Measurements from ENCODE around the gene C4orf33.
"Not testable (repeated sequence)": the region's sequence is repeated elsewhere in the genome, so short reads cannot be mapped to it uniquely, and the experiment has no call there.

The C4orf33 gene, protein sequence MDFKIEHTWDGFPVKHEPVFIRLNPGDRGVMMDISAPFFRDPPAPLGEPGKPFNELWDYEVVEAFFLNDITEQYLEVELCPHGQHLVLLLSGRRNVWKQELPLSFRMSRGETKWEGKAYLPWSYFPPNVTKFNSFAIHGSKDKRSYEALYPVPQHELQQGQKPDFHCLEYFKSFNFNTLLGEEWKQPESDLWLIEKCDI

DNA sequence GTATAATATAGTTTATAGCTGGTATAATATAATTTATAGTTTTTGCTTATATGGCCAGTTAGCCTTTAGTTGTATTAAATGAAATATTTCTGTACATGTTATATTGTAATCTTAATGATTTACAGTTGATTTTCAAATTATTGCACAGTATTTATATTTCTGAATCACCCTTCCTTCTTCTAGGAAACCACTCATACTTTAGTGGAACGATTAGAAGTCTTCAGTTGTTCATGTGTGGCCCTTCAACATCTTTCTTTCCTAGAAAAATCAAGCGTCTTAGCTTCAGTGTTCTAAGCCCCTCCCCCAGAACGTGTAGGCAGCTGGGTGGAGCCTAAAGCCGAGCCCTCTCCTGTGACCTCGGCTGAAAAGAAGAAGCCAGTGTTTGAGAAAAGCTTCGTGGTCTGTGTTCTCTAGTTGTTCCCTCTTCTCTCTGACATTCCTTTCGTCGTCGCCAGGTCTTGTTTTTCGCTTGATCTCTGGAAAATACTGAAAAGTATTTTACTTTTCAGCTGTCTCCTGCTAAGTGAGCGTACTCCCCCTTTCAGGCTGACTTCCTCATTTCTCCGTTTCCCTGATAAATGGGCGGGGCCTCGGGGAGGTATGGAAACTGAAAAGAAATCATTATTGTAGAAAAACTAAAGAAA lies at the start of gene C4orf33:
Gene C4orf33 (plus strand): TSS at position 342 of the 644 bp plus-strand sequence. CDS start 6,459 bp downstream, outside the sequence.
- DNase-seq (ENCODE audit: low read depth in 4 of 4, low spot score in 1 of 4), result peak; percentile 51 to 61 (median 56)

DNA sequence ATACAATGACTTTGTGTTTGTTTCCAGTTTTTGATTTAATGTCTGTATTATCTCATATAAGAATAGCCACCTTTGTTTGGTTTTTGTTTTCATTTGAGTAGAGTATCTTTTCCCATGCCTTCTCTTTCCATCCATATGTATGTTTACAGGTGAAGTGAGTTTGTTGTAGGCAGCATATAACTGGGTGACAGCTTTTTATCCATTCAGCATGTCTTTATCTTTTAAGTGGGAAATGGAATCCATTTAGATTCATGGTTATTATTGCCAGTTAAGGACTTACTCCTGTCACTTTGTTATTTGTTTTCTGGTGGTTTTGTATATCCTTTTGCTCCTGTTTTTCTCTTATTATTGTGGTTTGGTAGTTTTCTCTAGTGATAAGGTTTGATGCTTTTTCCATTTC lies 36.9 kb upstream of the C4orf33 start:
- no peak for DNase-seq (ENCODE audit: low read depth in 4 of 4, low spot score in 1 of 4)

DNA sequence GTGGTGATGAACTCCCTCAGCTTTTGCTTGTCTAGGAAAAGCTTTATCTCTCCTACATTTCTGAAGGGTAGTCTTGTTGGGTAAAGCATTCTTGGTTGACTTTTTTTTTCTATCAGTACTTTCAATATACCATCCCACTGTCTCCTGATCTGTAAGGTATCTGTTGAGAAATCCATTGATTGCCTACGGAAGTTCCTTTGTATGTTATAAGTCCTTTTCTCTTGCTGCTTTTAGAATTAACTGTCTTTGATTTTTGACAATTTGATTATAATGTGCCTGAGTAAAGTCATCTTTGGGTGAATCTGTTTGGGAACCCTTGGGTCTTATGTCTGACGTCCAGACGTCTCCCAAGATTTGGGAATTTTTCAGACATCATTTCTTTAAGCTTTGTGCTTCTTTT lies 33.4 kb upstream of the C4orf33 start:
- no peak for DNase-seq (ENCODE audit: low read depth in 4 of 4, low spot score in 1 of 4)

DNA sequence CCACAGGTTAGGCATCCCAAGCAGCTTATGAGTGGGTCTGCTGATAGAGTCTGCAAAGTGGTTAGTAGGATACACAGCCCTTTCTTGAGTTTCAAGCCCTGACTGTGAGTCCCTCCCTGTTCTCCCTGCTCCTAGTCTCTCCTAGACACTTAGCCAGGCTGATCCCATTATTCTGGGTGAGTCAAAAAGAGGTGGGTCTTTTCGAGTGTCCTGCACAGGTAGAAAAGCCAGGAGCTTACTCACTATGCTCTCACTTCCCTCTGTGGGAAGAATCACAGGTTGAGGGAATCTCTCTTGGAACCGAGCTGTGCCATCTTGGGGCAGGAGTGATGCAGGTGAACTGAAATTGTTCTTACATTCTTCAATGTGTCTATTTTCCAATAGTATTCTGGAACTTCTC lies 32.3 kb upstream of the C4orf33 start:
- DNase-seq (ENCODE audit: low read depth in 4 of 4, low spot score in 1 of 4), result no peak

DNA sequence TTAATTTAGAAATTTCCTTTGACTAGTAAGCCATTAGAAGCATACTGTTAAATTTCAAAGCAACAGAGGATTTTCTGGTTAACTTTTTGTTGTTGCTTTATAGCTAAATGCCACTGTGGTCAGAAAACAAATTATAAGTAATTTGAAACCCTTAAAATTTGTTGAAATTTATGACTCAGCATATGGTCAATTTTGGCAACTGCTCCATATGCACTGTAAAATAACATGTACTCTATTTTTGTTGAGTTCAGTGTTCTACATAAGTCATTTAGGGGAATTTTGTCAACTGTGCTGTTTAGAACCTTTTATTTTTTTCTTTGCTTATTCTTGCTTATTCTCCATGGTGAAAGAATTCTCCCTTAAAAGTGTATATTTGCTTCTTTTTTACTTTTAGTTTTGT lies 31.2 kb upstream of the C4orf33 start:
- DNase-seq (ENCODE audit: low read depth in 4 of 4, low spot score in 1 of 4), result no peak

DNA sequence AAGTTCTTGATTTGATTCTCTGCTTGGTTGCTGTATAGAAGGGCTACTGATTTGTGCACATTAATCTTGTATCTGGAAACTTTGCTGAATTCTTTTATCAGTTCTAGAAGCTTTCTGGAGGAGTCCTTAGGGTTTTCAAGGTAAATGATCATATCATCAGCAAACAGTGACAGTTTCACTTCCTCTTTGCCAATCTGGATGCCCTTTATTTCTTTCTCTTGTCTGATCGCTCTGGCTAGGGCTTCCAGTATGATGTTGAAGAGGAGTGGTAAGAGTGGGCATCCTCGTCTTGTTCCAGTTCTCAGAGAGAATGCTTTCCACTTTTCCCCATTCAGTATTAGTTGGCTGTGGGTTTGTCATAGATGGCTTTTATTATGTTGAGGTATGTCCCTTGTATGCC lies 26.4 kb upstream of the C4orf33 start:
- DNase-seq (ENCODE audit: low read depth in 4 of 4, low spot score in 1 of 4), result not testable (repeated sequence)

DNA sequence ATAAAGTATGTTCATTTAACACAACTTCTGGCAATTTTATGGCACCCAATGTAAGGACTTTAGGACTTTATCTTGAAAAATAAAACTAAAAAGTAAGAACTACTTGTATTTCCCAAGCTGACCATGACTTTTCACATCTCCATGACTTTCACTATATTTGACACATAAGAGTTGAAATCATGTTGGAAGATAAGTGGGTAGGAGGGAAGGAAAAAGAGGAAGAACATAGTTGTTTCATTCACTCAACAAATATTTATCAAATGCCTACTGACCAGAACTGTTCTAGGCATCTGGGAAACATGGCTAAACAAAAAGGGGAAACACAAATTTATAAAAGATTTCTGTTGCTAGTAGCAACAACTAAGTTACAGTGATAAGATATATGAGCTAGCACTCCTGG lies 18.6 kb upstream of the C4orf33 start:
- DNase-seq (ENCODE audit: low read depth in 4 of 4, low spot score in 1 of 4), result no peak

DNA sequence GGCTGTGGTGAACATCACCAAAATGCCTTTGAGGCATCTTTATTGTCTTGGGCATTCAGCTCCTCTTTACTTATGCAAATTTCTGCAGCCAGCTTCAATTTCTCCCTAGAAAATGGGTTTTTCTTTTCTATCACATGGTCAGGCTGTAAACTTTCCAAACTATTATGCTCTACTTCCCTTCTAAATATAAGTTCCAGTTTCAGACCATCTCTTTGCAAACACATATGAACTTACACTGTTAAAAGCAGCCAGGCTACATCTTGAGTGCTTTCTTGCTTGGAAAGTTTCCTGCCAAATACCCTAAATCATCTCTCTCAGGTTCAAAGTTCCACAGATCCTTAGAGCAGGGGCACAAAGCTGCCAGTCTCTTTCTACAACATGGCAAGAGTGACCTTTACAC lies 15.8 kb upstream of the C4orf33 start:
- no peak for DNase-seq (ENCODE audit: low read depth in 4 of 4, low spot score in 1 of 4)

DNA sequence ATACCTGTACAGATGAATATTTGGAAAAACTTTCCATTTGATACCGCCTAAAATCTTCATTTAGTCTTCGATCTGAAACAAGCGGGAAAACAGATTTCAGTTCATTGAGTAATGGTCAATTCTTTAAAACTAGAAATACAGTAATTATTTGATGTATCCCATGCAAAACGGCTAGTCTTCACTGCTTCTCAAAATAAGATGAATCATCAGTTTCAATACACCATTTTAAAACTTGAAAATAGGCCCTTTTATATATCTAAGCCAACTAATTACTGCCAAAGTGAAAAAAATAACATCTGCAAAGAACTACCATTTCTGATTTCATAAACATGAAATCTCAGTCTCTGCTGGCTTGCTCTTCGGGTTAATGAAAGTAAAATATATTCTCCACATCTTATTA lies 13.7 kb upstream of the C4orf33 start:
- no peak for DNase-seq (ENCODE audit: low read depth in 4 of 4, low spot score in 1 of 4)

DNA sequence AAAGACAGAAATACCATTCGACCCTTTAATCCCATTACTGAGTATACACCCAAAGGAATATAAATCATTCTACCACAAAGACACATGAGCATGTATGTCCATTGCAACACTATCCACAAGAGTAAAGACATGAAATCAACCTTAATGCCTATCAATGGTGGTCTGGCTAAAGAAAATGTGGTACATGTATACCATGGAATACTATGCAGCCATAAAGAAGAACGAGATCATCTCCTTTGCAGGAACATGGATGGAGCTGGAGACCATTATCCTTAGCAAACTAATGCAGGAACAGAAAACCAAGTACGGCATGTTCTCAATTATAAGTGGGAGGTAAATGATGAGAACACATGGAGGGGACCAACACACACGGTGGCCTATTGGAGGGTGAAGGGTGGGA lies 10.5 kb upstream of the C4orf33 start:
- no peak for DNase-seq (ENCODE audit: low read depth in 4 of 4, low spot score in 1 of 4)

DNA sequence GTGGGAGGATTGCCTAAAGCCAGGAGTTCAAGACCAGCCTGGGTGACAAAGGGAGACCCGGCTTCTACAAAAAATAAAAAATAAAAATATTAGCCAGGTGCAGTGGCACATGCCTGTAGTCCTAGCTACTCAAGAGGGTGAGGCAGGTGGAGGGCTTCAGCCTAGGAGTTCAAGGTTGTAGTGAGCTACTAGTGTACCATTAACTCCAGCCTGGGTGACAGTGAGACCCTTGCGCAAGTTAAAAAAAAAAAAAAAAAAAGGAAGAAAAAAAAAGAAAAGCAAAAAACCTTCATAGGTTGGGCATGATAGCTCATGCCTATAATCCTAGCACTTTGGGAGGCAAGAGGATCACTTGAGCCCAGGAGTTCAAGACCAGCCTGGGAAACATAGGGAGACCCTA lies 8.4 kb upstream of the C4orf33 start:
- DNase-seq (ENCODE audit: low read depth in 4 of 4, low spot score in 1 of 4), result no peak

DNA sequence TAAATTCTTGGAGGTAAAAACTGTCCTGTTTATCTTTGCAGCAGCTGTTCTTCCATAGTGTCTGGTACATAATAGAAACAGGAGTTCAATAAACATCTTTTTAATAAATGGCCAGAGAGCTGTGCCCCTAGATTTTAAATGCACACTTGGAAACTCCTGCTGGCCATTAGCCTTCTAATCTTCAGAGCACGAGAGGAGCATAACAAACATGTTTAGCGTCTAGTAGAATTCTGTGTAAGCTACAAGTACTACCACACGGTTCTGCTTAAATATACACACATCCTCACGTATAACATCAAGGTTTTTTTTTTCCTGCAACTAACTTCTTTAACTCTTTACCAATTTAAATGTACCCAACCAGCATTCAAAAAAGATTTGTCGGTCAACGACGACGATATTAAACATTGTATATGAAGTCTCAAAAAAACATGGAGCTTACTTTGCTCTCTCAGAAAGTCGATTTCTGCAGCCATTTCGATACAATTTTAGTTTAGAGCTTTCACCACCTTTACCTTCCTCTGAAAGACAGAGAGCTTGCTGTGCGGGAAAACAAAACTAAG lies 3.2 kb upstream of the C4orf33 start:
- no peak for DNase-seq (ENCODE audit: low read depth in 4 of 4, low spot score in 1 of 4)

DNA sequence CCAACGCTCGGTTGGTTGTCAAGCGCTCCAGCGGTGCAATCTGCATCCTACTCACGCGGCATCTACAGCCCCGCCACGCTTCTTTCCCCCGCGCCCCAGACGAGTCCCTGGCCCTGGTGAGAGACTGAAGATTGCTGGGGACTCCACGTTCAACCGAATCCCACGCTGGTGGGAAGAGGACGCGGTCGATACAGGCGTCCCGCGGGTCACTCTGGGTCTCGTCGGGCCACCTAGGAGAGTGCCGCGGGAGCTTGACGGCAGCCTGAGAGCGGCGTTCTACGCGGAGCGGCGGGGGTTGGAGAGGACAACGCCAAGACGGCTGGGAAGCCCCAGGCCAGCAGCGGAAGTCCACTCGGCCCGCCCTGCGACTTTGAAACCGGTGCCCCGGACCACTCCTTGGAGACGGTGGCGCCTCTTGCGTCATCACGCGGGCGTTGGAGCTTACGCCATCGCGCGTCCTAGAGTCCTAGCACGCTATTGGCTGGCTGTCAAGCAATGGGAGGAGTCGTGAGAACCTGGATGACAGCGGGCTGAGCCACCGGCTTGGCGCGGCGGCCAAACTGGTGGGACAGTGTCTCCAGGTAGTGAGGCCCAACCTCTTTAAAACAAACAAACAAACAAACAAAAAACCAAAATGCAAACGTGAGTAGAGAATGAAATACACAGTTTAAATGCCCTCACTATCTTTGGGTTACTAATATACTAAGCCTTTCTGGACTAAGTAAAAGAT lies 2.6 kb upstream of the C4orf33 start, which contains the start of gene SCLT1:
Gene SCLT1 (minus strand): TSS at position 349 of the 730 bp plus-strand sequence. CDS start 436 bp downstream, outside the sequence.
- peak; percentile 88 to 97 (median 94) for DNase-seq (ENCODE audit: low read depth in 4 of 4, low spot score in 1 of 4)

DNA sequence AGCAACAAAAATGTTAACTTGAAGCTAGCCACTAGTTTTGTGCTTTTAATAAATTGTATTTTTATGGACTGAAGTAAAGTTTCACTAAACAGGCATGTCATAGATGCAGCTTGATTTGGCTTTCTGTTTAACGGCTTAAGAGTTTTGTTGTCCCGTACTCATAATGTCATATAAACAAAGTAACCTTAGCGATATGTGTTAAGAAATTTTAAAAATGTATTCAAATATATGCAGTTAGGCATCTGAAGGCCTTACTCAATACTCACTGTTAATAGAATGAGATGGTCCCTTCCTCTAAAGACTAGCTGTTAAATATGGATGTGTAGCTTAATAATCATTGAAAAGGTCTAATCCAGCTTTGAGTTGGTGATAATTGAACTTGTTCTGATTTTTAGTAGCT lies 1.6 kb upstream of the C4orf33 start:
- no peak for DNase-seq (ENCODE audit: low read depth in 4 of 4, low spot score in 1 of 4)

DNA sequence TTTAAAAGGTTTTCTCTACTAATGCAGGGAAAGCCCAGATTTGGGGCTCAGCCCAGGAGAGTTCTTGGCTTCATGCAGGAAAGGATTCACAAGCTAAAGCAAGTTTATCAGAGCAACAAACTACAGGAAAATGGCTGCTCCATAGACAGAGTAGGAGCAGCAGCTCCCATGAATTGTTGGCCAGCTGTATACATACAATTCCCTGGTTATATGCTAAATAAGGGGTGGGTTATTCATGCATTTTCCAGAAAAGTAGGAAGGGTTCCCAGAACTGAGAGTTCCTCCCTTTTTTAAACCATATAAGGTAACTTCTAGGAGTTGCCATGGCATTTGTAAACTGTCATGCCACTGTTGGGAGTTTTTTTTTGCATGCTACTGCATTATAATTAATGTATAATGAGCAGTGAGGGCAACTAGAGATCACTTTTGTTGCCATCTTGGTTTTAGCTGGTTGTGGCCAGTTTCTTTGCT lies 2.6 kb downstream of the C4orf33 start:
- no peak for DNase-seq (ENCODE audit: low read depth in 4 of 4, low spot score in 1 of 4)

DNA sequence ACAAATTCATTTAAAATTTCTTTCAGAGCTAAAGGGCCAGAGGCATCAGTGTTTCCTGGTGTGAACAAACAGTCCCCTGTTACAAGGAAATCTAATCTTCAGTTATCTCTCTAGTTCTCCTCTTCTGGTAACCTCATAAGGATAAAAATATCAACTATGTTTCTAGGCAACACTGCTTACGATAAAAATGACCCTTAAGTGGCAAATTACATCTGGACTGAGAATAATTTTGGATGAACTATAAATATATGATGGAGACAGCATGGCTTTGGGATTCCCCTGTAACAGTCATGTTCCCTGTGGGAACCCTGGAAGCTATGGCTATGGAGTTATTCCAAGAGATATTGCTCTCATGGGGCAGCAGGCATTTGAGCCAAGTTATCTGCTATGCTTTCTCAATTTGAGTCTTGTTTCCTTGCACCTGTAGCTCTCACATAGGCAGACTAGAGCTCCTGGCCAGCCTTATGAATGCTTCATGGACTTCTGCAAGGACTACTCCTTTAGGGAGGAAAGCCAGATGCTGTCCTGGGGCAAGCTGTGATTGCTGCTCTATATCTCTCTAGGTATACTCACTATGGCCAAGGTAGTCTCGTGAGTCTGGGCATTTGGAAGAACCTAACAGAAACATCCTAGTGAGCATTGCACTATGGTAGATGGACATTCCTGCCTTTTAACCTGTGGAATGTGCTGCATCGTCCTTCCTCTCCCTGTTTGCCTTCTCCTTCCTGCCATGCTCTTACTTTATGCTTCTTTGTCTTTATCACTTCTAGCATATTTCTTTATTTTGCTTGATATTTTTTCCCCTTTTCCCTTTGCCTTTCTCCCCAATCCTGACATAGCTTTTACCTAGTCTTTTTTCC lies 14.2 kb downstream of the C4orf33 start:
- no peak for DNase-seq (ENCODE audit: low read depth in 4 of 4, low spot score in 1 of 4)

DNA sequence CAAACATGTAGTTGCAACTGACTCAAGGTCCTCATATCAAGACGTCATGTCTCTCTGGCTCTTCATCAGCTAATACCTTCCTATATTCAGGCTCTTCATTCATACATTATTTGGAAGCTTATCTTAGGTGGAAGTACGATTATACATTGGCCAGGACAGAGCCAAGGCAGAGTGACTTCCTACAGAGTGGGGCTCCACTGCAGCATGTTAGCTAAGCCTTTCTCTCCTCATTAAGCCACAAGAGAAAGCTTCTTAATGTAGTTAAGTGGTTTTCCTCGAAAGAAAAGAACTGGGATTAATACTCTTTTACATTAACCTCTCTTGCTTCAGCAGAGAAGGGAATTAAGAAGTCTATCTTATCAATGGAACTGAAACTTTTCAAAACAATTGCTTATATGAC lies 15.0 kb downstream of the C4orf33 start:
- no peak for DNase-seq (ENCODE audit: low read depth in 4 of 4, low spot score in 1 of 4)

DNA sequence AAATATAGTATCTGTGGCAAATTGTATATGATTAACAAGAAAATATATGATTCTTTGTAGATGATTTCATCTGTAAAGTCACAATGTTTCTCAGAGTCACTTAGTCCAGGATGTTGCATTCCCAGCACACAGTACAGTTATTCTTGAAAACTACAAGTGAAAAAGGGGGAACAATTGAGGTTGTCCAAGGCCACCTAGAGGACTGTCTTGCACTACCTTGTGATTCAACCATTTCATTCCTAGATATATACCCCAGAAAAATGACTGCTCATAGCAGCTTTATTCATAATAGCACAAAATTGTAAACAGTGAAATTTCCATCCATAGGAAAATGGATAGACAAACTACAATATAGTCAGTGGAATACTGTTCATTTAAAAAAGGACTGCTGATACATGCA lies 16.0 kb downstream of the C4orf33 start:
- no peak for DNase-seq (ENCODE audit: low read depth in 4 of 4, low spot score in 1 of 4)

DNA sequence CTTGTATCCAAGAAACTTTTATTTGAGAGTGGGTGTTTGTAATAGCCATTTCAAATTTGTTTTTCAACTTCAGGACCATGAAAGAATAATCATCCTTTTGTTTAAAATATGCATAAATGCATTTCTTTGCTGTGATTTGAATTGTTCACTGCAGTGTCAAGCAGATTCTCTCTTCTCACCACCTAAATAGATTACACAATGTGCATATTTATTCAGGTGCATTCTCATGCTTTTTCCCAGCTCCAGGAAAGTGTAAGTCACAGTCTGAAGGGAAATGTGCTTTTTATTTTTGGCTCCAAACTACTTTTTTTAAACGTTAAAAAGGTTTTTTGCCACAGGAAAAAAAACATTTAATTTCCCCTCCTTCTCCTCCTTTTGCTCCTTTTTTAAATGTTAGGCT lies 17.5 kb downstream of the C4orf33 start:
- no peak for DNase-seq (ENCODE audit: low read depth in 4 of 4, low spot score in 1 of 4)

DNA sequence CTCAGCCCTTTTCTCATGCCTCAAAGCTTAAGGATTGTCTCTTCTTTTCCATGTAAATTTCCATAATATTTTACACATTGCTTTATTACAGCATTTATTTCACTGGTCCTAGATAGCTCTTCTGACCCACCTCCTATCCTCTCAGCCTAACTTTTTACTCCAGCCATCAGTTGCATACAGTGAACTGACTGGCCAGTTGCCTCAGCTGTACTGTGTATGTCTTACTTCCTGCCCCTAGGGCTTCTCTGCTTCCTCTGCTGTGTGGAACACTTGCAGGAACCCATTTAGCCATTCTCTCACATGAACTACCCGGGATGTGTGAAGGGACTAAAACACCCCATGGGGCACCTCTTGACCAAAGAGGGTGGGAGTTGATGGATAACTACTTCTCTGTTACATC lies 18.0 kb downstream of the C4orf33 start:
- DNase-seq (ENCODE audit: low read depth in 4 of 4, low spot score in 1 of 4), result no peak

DNA sequence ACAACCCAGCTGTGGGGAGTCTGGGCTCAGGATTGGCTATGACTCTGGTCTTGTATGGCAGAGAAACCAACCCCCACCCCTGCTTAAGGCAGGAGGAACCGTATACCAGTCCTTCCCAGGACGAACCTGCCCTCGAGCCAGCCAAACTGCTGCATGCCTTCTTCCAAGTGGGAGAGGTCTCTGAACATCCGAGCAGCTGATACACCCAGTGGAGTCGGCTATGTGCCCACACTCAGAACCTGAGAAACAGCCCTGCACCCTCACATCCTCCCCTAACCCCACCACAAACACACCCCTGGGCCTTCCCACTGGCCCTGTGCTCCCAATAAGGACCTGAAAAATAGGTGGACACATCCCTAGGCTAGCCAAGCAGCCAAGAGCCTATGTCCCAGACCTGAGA lies 21.8 kb downstream of the C4orf33 start:
- DNase-seq (ENCODE audit: low read depth in 4 of 4, low spot score in 1 of 4), result no peak
